Tibial nerve (tissue), 4 donors: ENCODE measurements around the gene ZCCHC7. TPM values are rescaled to one million over a fixed set of nuclear protein-coding genes. Genes with fewer than 3 reads are reported as not detected.

Experiments used
- DNase-seq, 2 donors: peaks; one replicate each; pipeline ENCODE4 v3.0.0-alpha.2; 2019; ENCODE audit warnings: low spot score in 2 of 2
- H3K27ac ChIP-seq, 4 donors: fragments of 200-600 bp; sonication (generic) in 3 of 4; one replicate each; pipeline ENCODE4 v1.5.1; 2017 to 2019; ENCODE audit warnings: mild to moderate bottlenecking in 1 of 4
- H3K27me3 ChIP-seq, 2 donors: fragments of 200-600 bp; sonication (generic) in 1 of 2; one replicate each; pipeline versions ENCODE4 v1.5.1 to v1.6.0; 2017 to 2019
- H3K36me3 ChIP-seq, 3 donors: fragments of 200-600 bp; sonication (generic); one replicate each; pipeline ENCODE4 v1.5.1; 2018 to 2019
- H3K4me1 ChIP-seq, 4 donors: fragments of 200-600 bp; sonication (generic) in 3 of 4; one replicate each; pipeline ENCODE4 v1.5.1; 2017 to 2019
- H3K4me3 ChIP-seq, 4 donors: fragments of 200-600 bp; sonication (generic) in 3 of 4; one replicate each; pipeline ENCODE4 v1.5.1; 2017 to 2019; ENCODE audit warnings: mild to moderate bottlenecking in 1 of 4, moderate library complexity in 1 of 4
- H3K9me3 ChIP-seq, 4 donors: fragments of 200-600 bp; sonication (generic) in 3 of 4; one replicate each; pipeline ENCODE4 v1.5.1; 2017 to 2019
- EP300 ChIP-seq, 2 donors: sonication (generic); formaldehyde crosslinking; IDR thresholded peaks; one replicate each; pipeline ENCODE4 v1.6.1; 2017; ENCODE audit warnings: antibody characterized with exemption in 2 of 2, mild to moderate bottlenecking in 1 of 2
- POLR2A ChIP-seq, 2 donors: fragments of 450-650 bp; IDR thresholded peaks; one replicate each; pipeline ENCODE4 v1.6.1; 2017; ENCODE audit warnings: antibody characterized with exemption in 2 of 2, mild to moderate bottlenecking in 2 of 2, moderate library complexity in 2 of 2
- WGBS, 2 donors: methylation state at CpG; one replicate each; pipeline ENCODE4 v1.1.5; 2018; 5-methylcytosine and 5-hydroxymethylcytosine counted together
- total RNA-seq, 4 donors: library from RNA; depleted of rRNA; stranded (reverse); fragments of >200 nt; gene quantifications; one replicate each; pipeline ENCODE4 v1.1.0, GENCODE V29; 2016
- TF ChIP-seq, protein P1 (sequence below), 5 experiments: fragments of 200-600 bp in 3 of 5; fragments of 450-650 bp in 2 of 5; sonication (generic) in 3 of 5; IDR thresholded peaks; one replicate each; pipeline ENCODE4 v1.5.1; 2016 to 2019; ENCODE audit warnings: antibody characterized with exemption in 5 of 5, mild to moderate bottlenecking in 3 of 5, moderate library complexity in 2 of 5

Gene ZCCHC7
- total RNA-seq, 4 donors from 2014 or later: 11.8 to 24.7 (median 18.3) TPM

- no peak overlapping the region for H3K4me3 ChIP-seq
- H3K27me3 ChIP-seq: no peaks in the 10 kb centered on the region
- no peaks in the 10 kb centered on the region for H3K36me3 ChIP-seq
- H3K27ac ChIP-seq: no peak overlapping the region
- DNase-seq: no peak
- H3K9me3 ChIP-seq: no peaks in the 10 kb centered on the region
- peaks cover 0 to 17% (median 0%) of the 10 kb centered on the region in 4 donors for H3K4me1 ChIP-seq
- WGBS, 2 donors: 63 to 72% methylated on average over 1 of the region's 1 CpG
- no peak for TF ChIP-seq POLR2A (IDR thresholded peaks at IDR 0.05)
- TF ChIP-seq, protein P1, sequence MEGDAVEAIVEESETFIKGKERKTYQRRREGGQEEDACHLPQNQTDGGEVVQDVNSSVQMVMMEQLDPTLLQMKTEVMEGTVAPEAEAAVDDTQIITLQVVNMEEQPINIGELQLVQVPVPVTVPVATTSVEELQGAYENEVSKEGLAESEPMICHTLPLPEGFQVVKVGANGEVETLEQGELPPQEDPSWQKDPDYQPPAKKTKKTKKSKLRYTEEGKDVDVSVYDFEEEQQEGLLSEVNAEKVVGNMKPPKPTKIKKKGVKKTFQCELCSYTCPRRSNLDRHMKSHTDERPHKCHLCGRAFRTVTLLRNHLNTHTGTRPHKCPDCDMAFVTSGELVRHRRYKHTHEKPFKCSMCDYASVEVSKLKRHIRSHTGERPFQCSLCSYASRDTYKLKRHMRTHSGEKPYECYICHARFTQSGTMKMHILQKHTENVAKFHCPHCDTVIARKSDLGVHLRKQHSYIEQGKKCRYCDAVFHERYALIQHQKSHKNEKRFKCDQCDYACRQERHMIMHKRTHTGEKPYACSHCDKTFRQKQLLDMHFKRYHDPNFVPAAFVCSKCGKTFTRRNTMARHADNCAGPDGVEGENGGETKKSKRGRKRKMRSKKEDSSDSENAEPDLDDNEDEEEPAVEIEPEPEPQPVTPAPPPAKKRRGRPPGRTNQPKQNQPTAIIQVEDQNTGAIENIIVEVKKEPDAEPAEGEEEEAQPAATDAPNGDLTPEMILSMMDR (IDR thresholded peaks at IDR 0.05): no peak
- no peak for TF ChIP-seq EP300 (IDR thresholded peaks at IDR 0.05)
Observed at GRCh38 chr9:37215830-37216229, 95.5 kb downstream of the ZCCHC7 start.

DNA sequence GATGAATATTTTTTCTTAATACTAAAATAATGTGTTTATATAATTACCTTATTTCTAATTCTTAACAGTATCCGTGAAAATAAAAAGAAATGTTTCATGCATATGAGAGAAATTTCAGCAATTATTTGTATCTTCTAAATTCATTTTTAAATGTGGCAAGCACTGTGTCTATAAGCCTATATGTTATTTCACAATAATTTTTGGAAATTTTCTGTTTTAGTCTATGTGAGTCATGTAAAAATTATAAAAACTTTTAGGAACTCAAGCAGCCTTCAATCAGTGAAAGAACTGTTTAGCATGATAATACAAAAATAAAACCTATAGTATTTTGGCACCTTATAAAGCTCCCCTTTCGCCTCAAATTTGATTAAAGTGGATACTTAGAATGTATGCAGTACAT lies 96.8 kb downstream of the ZCCHC7 start:
- H3K27me3 ChIP-seq: no peaks in the 10 kb centered on the region
- WGBS, 2 donors: 96 to 97% methylated on average over 2 of the region's 2 CpGs
- TF ChIP-seq, protein P1 (IDR thresholded peaks at IDR 0.05): no peak
- H3K36me3 ChIP-seq: no peaks in the 10 kb centered on the region
- no peak overlapping the region for H3K4me3 ChIP-seq
- no peak for DNase-seq
- H3K4me1 ChIP-seq: peaks cover 0 to 17% (median 0%) of the 10 kb centered on the region in 4 donors
- H3K27ac ChIP-seq: no peak overlapping the region
- H3K9me3 ChIP-seq: no peaks in the 10 kb centered on the region

DNA sequence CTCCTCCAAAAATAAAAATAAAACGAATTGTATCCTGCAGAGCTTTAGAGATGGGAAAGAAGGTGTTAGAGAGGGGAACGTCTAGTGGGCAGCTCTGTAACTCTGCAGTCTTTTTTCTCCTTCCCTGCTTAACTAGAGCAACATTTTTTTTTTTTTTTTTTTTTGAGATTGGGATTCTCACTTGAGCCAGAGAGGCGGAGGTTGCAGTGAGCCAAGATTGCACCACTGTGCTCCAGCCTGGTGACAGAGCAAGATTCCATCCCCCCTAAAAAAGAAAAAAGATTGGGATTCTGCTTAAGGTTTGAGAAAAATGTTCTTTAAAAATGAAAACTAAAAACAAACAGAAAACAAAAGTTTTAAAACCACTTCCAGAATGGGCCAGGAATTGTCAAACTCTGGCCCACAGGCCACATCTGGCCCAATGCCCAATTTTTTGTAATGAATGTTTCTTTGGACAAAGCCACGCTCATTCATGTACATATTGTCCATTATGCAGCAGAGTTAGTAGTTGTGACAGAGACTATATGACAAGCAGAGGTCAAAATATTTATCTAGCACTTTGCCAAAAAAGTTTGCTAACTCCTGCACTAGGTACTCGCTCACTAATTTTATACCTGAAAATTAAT lies 98.5 kb downstream of the ZCCHC7 start:
- Histone ChIP-seq H3K4me3 (no peak overlapping the region), H3K27me3 (no peaks in the 10 kb centered on the region), H3K9me3 (no peaks in the 10 kb centered on the region), H3K27ac (no peak overlapping the region), H3K4me1 (peaks cover 0 to 17% (median 0%) of the 10 kb centered on the region in 4 donors), H3K36me3 (no peaks in the 10 kb centered on the region)
- no peak for DNase-seq
- WGBS, 2 donors: 66 to 68% methylated on average over 5 of the region's 5 CpGs
- TF ChIP-seq, protein P1 (IDR thresholded peaks at IDR 0.05): no peak
- no peak for TF ChIP-seq POLR2A (IDR thresholded peaks at IDR 0.05)
- no peak for TF ChIP-seq EP300 (IDR thresholded peaks at IDR 0.05)

DNA sequence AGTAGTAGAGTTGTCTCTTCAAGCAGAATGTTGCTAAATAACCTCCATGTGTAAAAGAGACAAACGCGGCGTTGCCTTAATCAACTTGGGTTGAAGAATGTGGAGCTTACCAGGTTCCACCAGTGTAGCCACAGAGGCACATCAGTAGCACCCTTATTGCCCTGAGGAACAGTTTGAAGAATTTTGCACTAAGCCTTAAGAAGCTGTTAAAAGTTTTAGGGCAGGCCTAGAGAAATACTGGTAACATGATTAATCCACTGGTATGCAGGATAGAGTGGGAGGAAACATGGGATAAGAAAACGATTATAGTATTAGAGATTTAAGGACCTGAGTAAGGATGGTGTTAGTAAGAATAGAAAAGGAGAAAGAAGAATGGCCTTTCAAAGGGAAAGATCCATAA lies 100.6 kb downstream of the ZCCHC7 start:
- Histone ChIP-seq H3K27ac (no peak overlapping the region), H3K27me3 (no peaks in the 10 kb centered on the region), H3K36me3 (no peaks in the 10 kb centered on the region), H3K4me3 (no peak overlapping the region), H3K9me3 (no peaks in the 10 kb centered on the region), H3K4me1 (peaks cover 0 to 17% (median 0%) of the 10 kb centered on the region in 4 donors)
- no peak for TF ChIP-seq EP300 (IDR thresholded peaks at IDR 0.05)
- TF ChIP-seq, protein P1 (IDR thresholded peaks at IDR 0.05): no peak
- no peak for TF ChIP-seq POLR2A (IDR thresholded peaks at IDR 0.05)
- no peak for DNase-seq
- 81 to 85% methylated on average over 4 of the region's 4 CpGs for WGBS, 2 donors

DNA sequence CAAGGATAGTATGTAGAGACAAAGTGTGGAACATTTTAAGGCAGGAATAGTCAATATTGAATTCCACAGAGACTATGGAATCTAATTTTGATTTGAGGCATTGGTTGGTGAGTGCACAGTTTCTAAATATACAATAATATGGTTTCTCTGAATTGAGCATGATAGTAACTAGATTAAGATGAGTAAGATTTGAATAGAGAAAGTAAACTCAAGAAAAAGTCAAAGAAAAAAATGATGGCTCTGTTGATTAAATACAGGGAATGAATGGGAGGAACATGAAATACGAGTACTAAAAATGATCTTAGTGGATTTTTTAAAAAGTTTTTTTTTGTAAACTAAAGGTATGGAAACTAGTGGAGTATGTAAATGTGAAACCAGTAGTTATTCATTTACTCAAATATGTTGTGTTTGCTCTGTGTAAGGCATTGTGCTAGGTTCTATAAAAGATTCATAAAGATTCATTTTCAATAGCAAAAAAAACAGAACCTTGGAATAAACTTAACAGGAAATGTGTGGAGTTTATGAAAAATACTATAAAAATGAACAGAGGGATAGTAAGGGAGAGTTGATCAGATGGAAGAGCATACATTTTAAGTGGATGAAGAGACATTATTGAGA lies 101.2 kb downstream of the ZCCHC7 start:
- Histone ChIP-seq H3K4me3 (no peak overlapping the region), H3K36me3 (no peaks in the 10 kb centered on the region), H3K27ac (no peak overlapping the region), H3K27me3 (no peaks in the 10 kb centered on the region), H3K9me3 (no peaks in the 10 kb centered on the region), H3K4me1 (peaks cover 0 to 17% (median 0%) of the 10 kb centered on the region in 4 donors)
- TF ChIP-seq EP300 (IDR thresholded peaks at IDR 0.05) (no peak), POLR2A (IDR thresholded peaks at IDR 0.05) (no peak)
- TF ChIP-seq, protein P1 (IDR thresholded peaks at IDR 0.05): no peak
- whole genome bisulfite sequencing, 2 donors: 94 to 95% methylated on average over 1 of the region's 1 CpG
- DNase-seq: no peak
